ENCODE results near the gene CAPNS2. TPM values are rescaled to one million over a fixed set of nuclear protein-coding genes. Genes with fewer than 3 reads are reported as not detected.

CAPNS2 gene
- total RNA-seq, 1 donor from 2014 or later, result not detected

GRCh38 chr16:55567382-55567781, 898 bp downstream of the CAPNS2 start:
- Histone ChIP-seq H3K27me3 (ENCODE audit: control insufficient read depth, insufficient read depth, low read length) (no peaks in the 10 kb centered on the region), H3K4me3 (ENCODE audit: low read depth, low read length) (no peak overlapping the region), H3K36me3 (ENCODE audit: control insufficient read depth, insufficient read depth, low read length) (no peaks in the 10 kb centered on the region)
- DNase-seq (ENCODE audit: low read depth), result no peak
- no peak for TF ChIP-seq CTCF (IDR thresholded peaks at IDR 0.05; ENCODE audit: insufficient read depth, low read length, poor library complexity, severe bottlenecking)

GRCh38 chr16:55568207-55568606, 1.7 kb downstream of the CAPNS2 start:
- no peak for DNase-seq (ENCODE audit: low read depth)
- H3K36me3 ChIP-seq (ENCODE audit: control insufficient read depth, insufficient read depth, low read length), result no peaks in the 10 kb centered on the region
- no peak overlapping the region for H3K4me3 ChIP-seq (ENCODE audit: low read depth, low read length)
- TF ChIP-seq CTCF (IDR thresholded peaks at IDR 0.05; ENCODE audit: insufficient read depth, low read length, poor library complexity, severe bottlenecking), result no peak
- H3K27me3 ChIP-seq (ENCODE audit: control insufficient read depth, insufficient read depth, low read length), result no peaks in the 10 kb centered on the region

- DNase-seq (ENCODE audit: low read depth), result no peak
- H3K36me3 ChIP-seq (ENCODE audit: control insufficient read depth, insufficient read depth, low read length), result no peaks in the 10 kb centered on the region
- TF ChIP-seq CTCF (IDR thresholded peaks at IDR 0.05; ENCODE audit: insufficient read depth, low read length, poor library complexity, severe bottlenecking), result no peak
- no peaks in the 10 kb centered on the region for H3K27me3 ChIP-seq (ENCODE audit: control insufficient read depth, insufficient read depth, low read length)
- H3K4me3 ChIP-seq (ENCODE audit: low read depth, low read length), result no peak overlapping the region
Measured at GRCh38 chr16:55569025-55569424, 2.5 kb downstream of the CAPNS2 start.

GRCh38 chr16:55570159-55570558, 3.7 kb downstream of the CAPNS2 start:
- Histone ChIP-seq H3K36me3 (ENCODE audit: control insufficient read depth, insufficient read depth, low read length) (no peaks in the 10 kb centered on the region), H3K27me3 (ENCODE audit: control insufficient read depth, insufficient read depth, low read length) (no peaks in the 10 kb centered on the region), H3K4me3 (ENCODE audit: low read depth, low read length) (no peak overlapping the region)
- TF ChIP-seq CTCF (IDR thresholded peaks at IDR 0.05; ENCODE audit: insufficient read depth, low read length, poor library complexity, severe bottlenecking), result no peak
- no peak for DNase-seq (ENCODE audit: low read depth)

- Histone ChIP-seq H3K36me3 (ENCODE audit: control insufficient read depth, insufficient read depth, low read length) (no peaks in the 10 kb centered on the region), H3K4me3 (ENCODE audit: low read depth, low read length) (no peak overlapping the region), H3K27me3 (ENCODE audit: control insufficient read depth, insufficient read depth, low read length) (no peaks in the 10 kb centered on the region)
- no peak for DNase-seq (ENCODE audit: low read depth)
- TF ChIP-seq CTCF (IDR thresholded peaks at IDR 0.05; ENCODE audit: insufficient read depth, low read length, poor library complexity, severe bottlenecking), result no peak
Measured at GRCh38 chr16:55571191-55571897, 4.9 kb downstream of the CAPNS2 start.

GRCh38 chr16:55572439-55572838, 6.0 kb downstream of the CAPNS2 start:
- no peaks in the 10 kb centered on the region for H3K36me3 ChIP-seq (ENCODE audit: control insufficient read depth, insufficient read depth, low read length)
- no peak for DNase-seq (ENCODE audit: low read depth)
- no peak for TF ChIP-seq CTCF (IDR thresholded peaks at IDR 0.05; ENCODE audit: insufficient read depth, low read length, poor library complexity, severe bottlenecking)
- H3K4me3 ChIP-seq (ENCODE audit: low read depth, low read length), result no peak overlapping the region
- H3K27me3 ChIP-seq (ENCODE audit: control insufficient read depth, insufficient read depth, low read length), result no peaks in the 10 kb centered on the region

Data from kidney epithelial cell (primary cell).